SH-SY5Y (cell line): Measurements from ENCODE around the gene HS1BP3.

ENCODE experiments used
- GATA2 ChIP-seq: IDR thresholded peaks from 2 replicates; pipeline ENCODE4 v1.6.1; 2011; ENCODE audit warnings: mild to moderate bottlenecking, low read depth, low read length
- GATA3 ChIP-seq: IDR thresholded peaks from 2 replicates; pipeline ENCODE4 v1.6.1; 2011; ENCODE audit warnings: low read depth, mild to moderate bottlenecking, low read length, moderate library complexity

- TF ChIP-seq GATA2 (no peak), GATA3 (no peak)
Observed at GRCh38 chr2:20609995-20610357, 40.9 kb downstream of the HS1BP3 start.
